ENCODE results near the gene DDAH2.

DNA sequence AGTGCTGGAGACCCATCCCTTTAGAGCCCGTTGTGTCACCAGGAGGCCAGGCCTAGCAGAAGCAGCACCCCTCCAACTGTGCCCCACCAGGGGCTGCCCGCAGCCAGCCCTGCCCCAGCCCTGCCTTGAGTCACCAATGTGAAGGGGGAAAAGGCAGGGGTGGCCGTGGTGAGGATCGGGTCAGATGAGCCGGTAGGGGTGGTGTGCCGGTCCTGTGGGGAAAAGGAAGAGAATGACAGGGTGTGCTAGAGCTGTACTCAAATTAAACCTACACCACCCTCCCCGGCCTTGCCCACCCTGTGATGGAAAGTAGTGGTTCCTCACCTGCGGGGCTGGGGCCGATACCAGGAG is 36.4 kb upstream of the DDAH2 start:
- TF ChIP-seq, protein P1, sequence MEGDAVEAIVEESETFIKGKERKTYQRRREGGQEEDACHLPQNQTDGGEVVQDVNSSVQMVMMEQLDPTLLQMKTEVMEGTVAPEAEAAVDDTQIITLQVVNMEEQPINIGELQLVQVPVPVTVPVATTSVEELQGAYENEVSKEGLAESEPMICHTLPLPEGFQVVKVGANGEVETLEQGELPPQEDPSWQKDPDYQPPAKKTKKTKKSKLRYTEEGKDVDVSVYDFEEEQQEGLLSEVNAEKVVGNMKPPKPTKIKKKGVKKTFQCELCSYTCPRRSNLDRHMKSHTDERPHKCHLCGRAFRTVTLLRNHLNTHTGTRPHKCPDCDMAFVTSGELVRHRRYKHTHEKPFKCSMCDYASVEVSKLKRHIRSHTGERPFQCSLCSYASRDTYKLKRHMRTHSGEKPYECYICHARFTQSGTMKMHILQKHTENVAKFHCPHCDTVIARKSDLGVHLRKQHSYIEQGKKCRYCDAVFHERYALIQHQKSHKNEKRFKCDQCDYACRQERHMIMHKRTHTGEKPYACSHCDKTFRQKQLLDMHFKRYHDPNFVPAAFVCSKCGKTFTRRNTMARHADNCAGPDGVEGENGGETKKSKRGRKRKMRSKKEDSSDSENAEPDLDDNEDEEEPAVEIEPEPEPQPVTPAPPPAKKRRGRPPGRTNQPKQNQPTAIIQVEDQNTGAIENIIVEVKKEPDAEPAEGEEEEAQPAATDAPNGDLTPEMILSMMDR (IDR thresholded peaks at IDR 0.05) = no peak
- TF ChIP-seq EP300 (IDR thresholded peaks at IDR 0.05) (no peak), POLR2A (IDR thresholded peaks at IDR 0.05) (no peak)
